GM19099 (cell line): ENCODE measurements around the gene PTGS1.

Source experiments
- POLR2A ChIP-seq: IDR thresholded peaks from 3 replicates; pipeline ENCODE4 v1.6.1; 2011; ENCODE audit warnings: low read depth; ENCODE audit not compliant: insufficient read length; ENCODE audit errors: extremely low read depth

PTGS1 gene

DNA sequence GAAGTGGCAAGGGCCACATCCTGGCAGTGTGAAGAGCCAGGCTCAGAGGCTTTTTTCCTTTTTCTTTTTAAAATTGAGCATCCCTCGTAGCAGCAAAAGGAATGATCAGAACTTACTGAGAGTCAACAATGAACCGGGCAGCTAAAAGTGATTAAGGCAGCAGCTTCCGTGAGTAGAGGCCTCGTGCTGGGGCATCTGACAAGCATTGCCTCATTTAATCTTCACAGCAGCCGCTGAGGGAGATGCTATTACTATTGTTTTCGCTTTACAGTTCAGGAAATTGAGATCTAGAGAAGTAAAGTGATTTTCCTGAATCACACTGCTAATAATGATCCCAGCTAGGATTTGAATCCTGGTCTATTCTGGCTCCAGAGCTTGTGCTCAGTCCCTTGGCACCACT, 30.7 kb upstream of the PTGS1 start:
- no peak for TF ChIP-seq POLR2A

- TF ChIP-seq POLR2A = no peak
Observed at GRCh38 chr9:122342323-122343050, 28.3 kb upstream of the PTGS1 start.

DNA sequence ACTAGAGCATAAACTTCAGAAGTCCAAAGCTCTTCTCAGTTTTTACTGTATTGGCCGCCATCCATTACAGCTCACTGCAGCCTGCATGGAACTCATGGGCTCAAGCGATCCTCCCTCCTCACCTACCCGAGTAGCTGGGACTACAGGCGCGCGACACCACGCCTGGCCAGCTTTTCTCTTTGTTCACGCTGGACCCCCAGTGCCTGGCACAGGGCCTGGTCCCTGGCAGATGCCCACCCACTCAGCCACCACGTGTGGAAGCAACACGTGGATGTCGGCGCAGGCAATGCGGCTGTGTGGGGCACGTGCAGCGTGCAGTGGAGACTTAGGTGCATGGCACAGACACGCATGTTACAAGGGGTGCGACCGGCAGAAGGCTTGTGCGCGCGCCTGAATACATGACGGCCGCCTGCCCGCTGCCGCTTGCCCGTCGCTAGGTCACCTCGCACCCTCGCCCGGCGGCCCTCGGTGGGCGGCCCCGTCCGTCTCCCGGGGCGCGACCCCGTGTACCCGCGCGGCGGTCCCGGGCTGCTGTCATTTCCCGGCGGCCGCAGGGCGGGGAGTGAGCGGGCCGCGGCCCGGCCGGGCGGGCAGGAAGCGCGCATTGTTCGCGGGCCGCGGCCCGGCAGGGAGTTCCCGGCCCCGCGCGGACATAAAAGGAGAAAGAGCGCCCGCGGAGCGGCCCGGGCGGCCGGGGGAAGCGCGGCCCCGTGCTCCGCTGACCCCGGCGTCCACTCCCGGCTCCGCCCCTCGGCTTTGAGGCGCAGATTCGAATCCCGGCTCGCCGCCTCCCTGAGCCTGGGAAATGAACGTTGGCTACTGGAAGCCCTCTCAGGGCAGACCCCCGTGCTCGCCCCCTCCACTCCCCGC, 24.1 kb upstream of the PTGS1 start:
- TF ChIP-seq POLR2A = no peak

GRCh38 chr9:122347348-122348287, 23.2 kb upstream of the PTGS1 start:
- no peak for TF ChIP-seq POLR2A

DNA sequence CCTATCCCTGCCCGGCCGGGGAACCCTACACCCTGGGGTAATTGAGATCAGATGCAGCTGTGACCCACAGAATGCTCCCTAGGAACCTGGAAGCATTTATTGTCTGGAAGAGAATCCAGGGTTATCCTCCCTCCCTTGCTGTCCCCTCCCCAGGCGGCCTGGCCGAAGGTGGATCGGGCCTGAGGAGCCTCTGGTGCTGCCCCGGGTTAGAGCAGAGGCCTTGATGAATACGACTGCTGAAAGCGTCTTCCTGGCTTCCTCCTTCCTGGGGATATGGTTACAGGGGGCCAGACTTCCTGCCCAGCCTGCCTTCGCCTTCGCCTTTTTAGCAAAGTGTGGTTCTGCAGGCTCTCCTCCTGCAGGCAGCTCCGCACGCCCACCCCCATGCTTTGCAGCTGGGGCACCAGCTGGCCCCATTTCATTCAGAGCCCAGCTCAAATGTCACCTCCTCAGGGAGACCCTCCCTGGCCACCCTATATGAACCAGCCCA, 22.5 kb upstream of the PTGS1 start:
- TF ChIP-seq POLR2A = no peak

- no peak for TF ChIP-seq POLR2A
Observed at GRCh38 chr9:122348791-122349190, 22.0 kb upstream of the PTGS1 start.

- TF ChIP-seq POLR2A = no peak
Observed at GRCh38 chr9:122349201-122349600, 21.6 kb upstream of the PTGS1 start.

- TF ChIP-seq POLR2A = no peak
Observed at GRCh38 chr9:122350577-122351355, 20.1 kb upstream of the PTGS1 start.

GRCh38 chr9:122354536-122355199, 16.2 kb upstream of the PTGS1 start:
- TF ChIP-seq POLR2A = no peak

DNA sequence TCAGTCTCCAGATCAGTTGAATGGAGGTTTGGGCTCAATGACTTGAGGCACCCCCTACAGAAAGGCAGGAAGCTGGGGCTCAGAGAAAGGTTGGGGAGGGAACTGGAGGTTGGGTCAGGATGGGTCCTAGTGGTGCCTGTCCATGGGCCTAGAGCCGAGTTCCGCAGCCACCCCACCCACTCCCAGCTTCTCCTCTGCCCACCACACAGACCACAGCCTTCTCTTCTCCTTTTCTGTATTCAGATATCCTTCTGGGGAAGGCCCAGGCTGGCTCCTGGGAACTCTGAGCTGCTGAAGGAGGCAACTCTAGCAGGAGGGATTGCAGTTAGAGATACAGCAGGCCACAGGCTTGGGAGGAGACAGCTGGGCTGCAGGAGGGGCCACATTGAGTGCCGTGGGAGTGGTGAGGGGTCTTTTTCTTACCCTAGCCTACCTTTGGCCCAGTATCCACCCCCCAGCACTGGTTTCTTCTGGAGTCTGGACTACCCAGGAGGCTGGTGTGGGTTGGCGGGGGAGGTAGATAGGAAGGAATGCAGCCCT, 15.4 kb upstream of the PTGS1 start:
- no peak for TF ChIP-seq POLR2A

- TF ChIP-seq POLR2A = no peak
Observed at GRCh38 chr9:122356627-122357026, 14.2 kb upstream of the PTGS1 start.

DNA sequence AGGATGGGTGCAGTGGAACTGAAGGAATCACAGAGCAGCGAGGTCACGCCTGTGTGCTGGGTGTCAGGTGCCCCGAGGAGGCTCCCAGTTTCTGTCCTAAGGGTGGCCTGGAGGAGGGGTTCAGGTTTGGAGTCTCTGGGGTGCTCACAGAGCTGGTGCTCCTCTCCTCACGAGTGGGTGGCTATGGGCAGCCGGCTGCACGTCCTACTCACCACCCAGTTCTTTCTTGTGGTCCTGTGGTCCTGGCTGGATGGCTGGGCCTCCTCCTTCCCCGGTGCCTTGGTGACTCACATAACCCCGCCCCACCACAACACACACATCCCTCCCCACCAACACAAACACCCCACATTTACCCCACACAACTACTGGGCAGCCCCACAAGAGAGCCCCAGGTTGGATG, 9.9 kb upstream of the PTGS1 start:
- no peak for TF ChIP-seq POLR2A

- no peak for TF ChIP-seq POLR2A
Observed at GRCh38 chr9:122364117-122364782, 6.6 kb upstream of the PTGS1 start.

GRCh38 chr9:122364783-122365150, 6.1 kb upstream of the PTGS1 start:
- TF ChIP-seq POLR2A = no peak
